LHCN-M2 (cell line): ENCODE data around the gene OR2M3. TPM values are rescaled to one million over a fixed set of nuclear protein-coding genes. Genes with fewer than 3 reads are reported as not detected.
"Not testable (repeated sequence)": the region's sequence is repeated elsewhere in the genome, so short reads cannot be mapped to it uniquely, and the experiment has no call there.

Source experiments
- DNase-seq: peaks from one replicate; pipeline ENCODE4 v3.0.0-alpha.2; 2012; ENCODE audit warnings: low read depth
- polyA plus RNA-seq: library from polyadenylated mRNA; unstranded; fragments of >200 nt; gene quantifications from one replicate; pipeline ENCODE4 v1.2.1, GENCODE V29; 2012; ENCODE audit warnings: missing spikeins
- total RNA-seq: library from RNA; depleted of rRNA; stranded (reverse); fragments of >200 nt; gene quantifications from 2 replicates; pipeline ENCODE4 v1.2.3, GENCODE V29; 2014; rRNA removed

The OR2M3 gene, protein sequence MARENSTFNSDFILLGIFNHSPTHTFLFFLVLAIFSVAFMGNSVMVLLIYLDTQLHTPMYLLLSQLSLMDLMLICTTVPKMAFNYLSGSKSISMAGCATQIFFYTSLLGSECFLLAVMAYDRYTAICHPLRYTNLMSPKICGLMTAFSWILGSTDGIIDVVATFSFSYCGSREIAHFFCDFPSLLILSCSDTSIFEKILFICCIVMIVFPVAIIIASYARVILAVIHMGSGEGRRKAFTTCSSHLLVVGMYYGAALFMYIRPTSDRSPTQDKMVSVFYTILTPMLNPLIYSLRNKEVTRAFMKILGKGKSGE
- total RNA-seq: not detected in 2 replicates
- not detected for polyA plus RNA-seq

DNA sequence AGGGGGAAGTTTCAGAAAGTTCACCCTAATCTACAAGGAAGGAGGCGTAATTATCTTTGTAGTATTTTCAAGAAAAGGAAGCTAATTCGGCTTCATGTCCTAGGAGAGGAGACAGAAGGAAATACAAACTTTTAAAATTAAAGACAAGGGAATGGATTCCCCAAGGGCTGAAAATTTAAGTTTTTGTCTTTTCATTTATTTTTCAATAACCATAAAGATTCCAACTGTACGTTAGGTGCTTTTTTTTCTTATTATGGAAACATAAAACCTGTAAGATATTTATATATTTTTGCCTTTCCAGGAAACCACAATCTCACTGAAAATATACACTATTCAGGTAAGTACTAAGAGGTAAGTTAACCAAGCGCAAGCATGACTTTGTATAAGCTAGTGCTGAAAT, at the start of gene OR2M3:
OR2M3 (plus strand) TSS at position 301 of the 400 bp plus-strand sequence. CDS start 5,803 bp downstream, outside the sequence.
- no peak for DNase-seq

DNA sequence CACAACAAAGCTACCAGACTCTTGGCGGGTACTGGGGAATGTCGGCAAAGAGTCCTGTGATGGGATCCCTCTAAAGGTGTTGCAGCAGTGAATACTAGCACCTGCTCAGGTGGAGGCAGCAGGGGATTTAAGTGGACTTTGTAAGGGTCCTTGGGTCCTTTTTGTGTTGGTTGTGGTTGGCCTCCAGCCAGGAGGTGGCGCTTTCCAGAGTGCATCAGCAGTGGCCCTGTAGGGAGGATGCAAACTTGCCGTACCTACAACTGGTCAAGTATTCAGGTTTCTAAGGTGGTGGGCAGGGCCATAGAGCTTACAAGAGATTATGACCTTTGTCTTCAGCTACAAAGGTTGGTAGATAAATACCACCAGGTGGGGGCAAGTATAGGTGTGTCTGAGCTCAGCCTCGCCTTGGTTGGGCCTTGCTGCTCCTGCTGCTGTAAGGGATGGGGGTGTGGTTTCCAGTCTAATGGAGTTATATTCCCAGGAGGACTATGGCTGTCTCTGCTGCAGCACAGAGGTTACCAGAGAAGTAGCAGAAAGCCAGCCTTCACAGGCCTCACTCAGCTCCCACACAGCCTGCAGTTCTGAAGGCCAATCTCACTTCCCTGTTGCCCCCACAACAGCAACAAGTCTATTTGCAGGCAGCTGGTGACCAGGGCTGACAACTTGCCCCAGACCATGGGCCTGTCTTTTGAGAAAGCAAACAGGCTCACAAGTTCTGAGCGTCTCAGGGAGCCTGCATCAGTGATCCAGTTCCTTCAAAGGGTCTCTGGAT, 44.8 kb upstream of the OR2M3 start:
- no peak for DNase-seq

- no peak for DNase-seq
These were observed 41.1 kb upstream of the OR2M3 start for GRCh38 chr1:248155927-248156326.

DNA sequence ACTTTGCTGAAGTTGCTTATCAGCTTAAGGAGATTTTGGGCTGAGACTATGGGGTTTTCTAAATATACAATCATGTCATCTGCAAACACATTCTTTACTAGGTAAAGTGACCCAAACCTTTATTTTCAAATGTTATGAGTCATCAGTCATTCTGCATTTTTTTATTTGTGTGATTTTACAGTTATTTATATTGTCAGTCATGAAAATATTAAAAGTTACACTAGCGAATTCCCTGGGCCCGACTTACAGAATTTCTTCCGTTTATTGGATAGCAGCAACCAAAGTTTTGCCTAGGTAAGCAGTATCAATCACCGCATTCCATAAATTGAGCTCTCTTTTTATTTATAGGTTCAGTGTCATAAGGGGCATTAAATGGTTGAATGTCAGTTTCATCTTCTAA, 38.3 kb upstream of the OR2M3 start:
- no peak for DNase-seq

GRCh38 chr1:248164031-248164430, 33.0 kb upstream of the OR2M3 start:
- DNase-seq: no peak

DNA sequence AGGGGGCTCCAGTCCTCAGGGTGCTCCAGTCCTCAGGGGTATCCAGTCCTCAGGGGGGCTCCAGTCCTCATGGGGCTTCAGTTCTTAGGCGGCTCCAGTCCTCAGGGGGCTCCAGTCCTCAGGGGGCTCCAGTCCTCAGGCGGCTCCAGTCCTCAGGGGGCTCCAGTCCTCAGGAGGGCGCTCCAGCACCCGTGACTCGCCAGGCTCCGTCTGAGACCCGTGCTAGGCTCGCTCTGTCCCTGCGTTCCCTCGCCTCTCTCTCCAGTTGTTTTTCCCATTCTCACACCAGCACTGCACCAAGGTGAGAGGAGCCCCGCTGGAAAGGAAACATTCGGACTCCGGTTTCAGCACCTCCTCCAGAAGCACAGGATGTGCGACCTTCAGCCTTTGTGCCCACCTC, 31.9 kb upstream of the OR2M3 start:
- no peak for DNase-seq

- DNase-seq: no peak
These were observed 22.5 kb upstream of the OR2M3 start, which contains the start of gene OR2M2 for GRCh38 chr1:248174521-248174920. TSS of gene OR2M2 (plus strand) at chr1:248174821. CDS start at chr1:248179986, 5,165 bp downstream.

- DNase-seq: no peak
These were observed 13.1 kb upstream of the OR2M3 start for GRCh38 chr1:248183996-248184395.

- DNase-seq: no peak
These were observed 9.7 kb upstream of the OR2M3 start for GRCh38 chr1:248187363-248187762.

GRCh38 chr1:248189026-248189425, 8.0 kb upstream of the OR2M3 start:
- DNase-seq: no peak

GRCh38 chr1:248194117-248194516, 2.9 kb upstream of the OR2M3 start:
- DNase-seq: no peak

DNA sequence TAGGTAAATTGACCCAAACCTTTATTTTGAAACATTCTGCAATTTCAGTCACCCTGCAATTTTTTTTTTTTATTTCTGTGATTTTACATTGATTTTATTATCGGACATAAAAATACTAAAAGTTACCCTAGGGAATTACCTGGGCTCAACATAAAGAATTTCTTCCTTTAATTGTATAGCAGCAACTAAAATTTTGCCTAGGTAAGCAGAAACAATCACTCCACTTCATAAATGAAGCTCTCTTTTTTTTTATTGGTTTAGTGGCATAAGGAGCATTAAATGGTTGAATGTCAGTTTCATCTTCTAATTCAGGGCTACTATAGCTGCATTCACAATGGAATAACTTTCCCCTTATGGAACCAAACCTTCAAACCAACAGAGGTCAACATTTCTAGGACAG, 18.8 kb downstream of the OR2M3 start:
- no peak for DNase-seq

DNA sequence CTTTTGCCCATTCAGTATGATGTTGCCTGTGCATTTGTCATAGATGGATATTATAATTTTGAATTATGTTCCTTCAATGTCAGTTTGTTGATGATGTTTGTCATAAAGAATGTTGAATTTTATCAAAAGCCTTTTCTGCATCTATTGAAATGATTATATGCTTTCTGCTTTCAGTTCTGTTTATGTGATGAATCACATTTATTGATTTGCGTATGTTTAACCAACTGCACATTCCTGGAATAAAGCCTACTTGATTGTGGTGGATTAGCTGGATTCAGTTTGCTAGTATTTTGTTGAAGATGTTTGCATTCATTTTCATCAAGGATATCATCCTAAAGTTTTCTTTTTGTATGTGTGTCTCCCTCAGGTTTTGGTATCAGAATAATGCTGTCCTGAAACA, 28.5 kb downstream of the OR2M3 start:
- no peak for DNase-seq

DNA sequence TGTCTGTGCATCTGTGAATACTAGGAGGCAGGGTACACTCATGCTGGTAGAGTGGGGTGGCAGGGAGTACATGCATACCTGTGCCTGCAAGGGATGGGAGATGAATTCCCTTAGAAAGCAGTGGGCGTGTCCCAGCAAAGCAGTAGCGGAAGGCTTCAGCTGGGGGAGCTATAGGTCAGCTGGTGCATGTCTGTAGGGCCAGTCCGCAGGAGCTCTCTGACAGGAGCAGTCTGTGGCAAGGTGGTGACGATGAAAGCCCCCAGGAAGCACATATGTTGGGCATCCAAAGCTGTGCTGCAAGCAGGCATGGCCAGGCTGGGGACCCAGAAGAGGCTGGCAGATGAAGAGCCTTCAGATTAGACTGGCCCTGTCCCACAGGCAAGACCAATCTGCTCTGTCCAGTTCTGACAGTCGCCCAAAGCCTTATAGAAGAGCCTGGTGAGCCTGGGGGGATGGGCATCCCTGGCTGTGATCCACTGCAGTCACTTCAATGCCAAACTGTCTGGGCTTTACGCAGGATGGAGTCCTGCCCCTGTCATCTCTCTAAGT, 32.4 kb downstream of the OR2M3 start:
- DNase-seq: no peak

DNA sequence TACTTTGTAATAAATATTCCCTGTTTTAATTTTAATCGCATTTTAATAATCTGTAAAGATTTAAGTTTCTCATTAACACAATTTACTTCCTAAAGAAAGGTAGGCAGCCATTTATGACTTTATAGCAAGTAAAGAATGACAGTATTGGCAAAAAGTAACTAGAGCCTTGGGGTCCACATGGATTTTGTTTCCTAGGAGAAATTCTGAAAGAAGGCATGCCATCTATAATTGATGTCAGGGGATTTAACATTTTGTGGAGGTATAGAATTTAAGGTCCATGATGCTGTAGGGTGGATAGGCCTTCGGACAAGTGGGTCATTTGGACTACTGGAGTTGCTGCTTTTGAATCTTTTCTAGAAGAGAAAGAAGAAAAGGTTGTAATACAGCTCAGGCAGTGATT, 34.1 kb downstream of the OR2M3 start, which contains the start of gene OR2M4:
OR2M4 (plus strand) TSS at position 301 of the 400 bp plus-strand sequence. CDS start 7,512 bp downstream, outside the sequence.
- DNase-seq: no peak

GRCh38 chr1:248239478-248239877, 42.4 kb downstream of the OR2M3 start:
- DNase-seq: no peak

- peak; percentile 12 for DNase-seq
These were observed 46.1 kb downstream of the OR2M3 start for GRCh38 chr1:248243204-248243603.

GRCh38 chr1:248259309-248259708, 62.2 kb downstream of the OR2M3 start:
- DNase-seq: not testable (repeated sequence)
